Stimulated activated CD8-positive, alpha-beta memory T cell treated with anti-CD3 and anti-CD28 coated beads, Interleukin-4, amount 100 ng/mL, for 24 hours (primary cell): ENCODE results near the gene NDUFA8.
A peak's percentile ranks its signal among the peaks of the same experiment; 100 is the strongest.

Source experiments
- DNase-seq: peaks from one replicate; pipeline ENCODE4 v3.0.0-alpha.2; 2020; ENCODE audit warnings: low read depth

Gene NDUFA8

DNA sequence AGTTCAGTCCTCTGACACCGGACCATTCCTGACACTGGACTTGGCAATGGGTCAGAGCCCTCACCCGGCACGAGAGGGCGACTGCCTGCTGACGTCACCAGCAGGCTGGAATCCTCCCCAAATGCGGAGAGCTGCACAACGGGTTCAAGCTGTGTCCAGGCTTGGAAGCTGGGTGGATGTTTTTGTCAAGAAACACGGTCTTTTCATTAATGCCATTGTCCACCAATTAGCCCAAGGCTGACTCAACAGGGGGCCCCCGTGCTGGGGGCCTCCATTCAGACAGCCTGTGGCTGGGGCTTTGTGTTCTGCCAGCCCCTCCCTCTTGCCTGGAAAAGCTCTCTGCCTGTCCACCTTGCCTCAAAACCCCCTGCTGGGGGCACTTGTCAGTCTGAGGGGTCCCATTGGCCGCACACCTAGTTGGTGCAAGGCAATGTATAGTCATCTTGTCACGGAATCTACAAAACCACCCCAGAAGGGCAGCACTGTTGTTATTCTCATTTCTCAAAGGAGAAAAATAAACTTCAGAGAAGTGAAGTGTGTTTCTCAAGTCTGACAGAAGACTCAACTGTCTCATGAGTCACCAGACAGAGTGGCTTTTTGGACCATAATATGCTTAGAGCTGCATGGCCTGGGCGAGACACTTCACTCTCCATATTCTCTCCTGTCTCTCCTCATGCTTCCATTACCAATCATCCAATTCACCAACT, 24.6 kb downstream of the NDUFA8 start:
- DNase-seq: no peak

DNA sequence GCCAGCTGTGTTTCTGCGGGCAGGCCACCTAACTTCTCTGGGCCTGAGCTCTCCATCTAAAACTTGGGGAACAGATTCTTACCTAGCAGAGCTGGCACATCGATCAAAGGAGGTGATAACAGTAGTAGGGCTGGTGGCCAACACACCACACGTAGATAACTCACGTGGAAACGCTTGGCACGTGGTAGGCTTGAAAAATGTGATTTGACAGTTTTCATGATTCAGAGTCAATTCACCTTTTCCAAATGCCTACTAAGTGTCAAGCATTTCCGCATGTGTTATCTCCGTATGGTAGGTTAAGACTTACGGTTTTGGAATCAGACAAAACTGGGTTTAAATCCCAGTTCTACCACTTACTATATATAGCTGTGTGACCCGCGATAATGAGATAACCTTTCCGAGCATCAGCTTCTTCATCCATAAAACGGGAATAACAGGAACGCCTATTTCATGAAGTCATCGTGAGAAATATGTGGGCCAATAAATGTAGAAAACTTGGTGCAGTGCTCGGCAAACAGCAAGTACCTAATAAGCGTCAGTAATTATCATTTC, 25.5 kb downstream of the NDUFA8 start:
- DNase-seq: no peak

DNA sequence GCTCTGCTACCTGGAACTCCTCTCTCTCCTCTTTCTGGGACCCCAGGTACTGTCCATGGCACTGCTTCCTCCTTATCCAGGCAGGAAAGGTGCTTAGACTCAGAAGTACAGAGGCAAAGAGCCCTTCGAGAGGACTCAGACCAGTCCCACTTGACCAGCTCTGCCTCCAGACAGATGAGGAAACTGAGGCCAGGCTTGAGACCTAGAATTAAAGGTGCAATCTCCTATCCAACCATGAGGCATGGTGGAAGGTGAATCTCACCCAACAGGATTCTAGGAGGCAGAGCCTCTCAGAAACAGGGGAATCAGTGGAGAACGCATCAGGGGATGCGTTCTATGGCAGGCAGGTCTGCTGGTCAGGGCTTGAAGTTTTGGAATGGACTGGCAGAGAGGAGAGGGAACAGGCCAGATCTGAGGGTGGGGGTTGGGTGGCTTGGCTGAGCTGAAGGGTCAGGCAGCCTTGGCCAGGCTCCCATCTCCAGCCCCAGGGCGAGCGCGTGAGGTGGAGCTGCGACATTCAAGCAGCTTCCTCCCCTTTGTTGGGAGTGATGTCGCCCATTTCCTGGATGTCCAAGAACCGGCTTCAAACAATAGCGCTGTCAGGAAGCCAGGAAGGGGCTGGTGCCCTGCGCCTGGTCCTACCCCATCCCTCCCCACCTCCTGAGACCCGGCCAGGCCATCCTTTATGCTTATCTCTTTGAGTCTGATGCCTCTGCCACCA, 26.2 kb downstream of the NDUFA8 start:
- no peak for DNase-seq

DNA sequence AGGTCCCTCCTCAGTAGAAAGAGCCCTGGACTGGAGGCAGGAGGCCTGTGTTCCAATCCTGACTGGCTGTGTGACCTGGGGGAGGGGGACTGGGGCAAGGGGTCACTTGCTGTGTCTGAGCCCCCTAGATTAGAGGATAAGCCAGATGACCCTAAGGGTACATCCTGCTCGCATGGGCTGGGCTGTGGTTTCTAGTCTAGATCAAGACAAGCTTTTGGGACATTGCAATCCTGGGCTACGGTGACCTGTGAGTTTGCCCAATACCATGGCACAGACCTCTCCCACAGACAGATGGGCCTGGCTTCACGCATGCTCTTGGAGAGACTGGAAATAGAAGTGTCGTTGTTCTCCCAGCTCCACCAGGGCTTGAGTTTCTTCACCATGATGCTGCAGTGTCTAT, 27.0 kb downstream of the NDUFA8 start:
- no peak for DNase-seq

DNA sequence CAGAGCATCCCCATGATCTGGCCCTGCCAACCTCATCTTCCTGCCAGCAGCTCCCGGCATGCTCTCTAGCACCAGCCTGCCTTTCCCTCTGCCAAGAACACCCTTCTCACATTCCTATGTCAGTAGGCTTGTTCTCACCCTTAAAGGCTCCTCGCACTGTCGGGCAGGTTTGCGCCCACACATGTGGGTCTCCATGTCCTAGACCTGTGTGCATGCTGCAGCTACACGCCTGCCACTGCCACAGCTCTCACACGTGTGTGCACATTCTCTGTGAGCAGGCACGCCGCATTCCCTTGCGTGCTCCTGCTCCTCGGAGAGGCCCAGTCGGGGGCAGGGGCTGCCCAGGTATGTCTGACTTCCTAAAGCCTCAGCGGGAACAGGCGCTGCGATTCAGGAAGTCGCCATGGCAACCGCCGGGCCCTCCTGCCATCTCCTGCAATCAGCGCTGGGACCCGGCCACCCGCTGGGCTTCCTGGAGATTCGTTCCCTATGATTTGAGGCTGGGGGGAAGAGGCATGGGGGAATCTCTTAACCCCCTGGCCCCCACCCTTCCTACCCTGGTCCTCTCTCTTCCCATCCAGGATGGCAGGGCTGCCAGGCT, 28.1 kb downstream of the NDUFA8 start:
- no peak for DNase-seq

DNA sequence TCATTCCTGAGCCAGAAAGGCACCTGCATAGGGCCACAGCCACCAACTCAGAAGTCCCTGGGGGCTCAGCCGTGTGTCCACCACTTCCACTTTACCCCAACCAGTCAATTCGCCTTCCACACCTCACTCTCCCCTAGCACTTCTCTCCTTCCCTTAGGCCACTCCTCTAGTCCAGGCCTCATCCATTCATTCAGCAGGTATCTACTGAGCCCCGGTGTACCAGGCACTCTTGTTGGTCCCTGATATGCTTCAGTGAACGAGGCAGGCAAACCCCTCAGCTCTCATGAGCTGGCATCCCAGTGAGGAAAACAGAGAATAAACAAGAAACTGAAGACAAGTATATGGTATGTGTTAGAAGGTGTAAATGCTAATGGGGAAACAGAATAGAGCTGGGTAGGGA, 28.7 kb downstream of the NDUFA8 start:
- DNase-seq: no peak

DNA sequence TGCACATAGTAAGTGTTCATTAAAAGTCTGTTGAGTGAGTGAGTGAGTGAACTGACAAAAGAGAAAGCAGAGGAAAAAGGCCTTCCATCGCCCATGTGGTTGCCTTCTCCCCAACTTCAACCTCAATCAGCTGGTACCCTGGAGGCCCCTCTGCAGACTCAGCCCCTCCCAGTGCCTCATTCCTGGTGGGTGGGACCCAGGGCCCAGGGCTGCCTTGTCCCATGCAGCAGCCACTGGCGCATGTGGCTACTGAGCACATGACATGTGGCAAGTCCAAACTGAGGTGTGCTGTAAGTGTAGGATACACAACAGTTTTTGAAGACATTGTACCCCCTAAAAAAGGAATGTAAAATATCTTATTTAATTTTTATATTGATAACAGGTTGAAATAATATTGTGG, 29.6 kb downstream of the NDUFA8 start:
- no peak for DNase-seq

DNA sequence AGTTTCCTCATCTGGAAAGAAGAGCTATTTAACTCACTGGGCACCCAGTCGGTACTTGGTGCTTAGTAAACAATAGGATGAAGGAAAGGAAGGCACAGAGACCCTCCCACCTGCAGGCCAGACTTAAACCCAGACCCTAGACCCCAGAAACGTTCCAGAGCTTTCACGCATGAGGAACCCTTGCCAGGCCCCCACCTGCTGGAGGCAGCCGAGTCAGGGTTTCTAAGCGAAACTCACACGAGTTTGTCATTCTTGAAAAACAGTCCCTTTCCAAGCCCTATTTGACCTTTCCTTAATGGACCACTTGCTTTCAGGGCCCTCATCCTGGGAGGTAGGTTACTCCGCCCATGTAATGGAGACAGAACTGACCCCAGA, 30.6 kb downstream of the NDUFA8 start:
- DNase-seq: no peak

DNA sequence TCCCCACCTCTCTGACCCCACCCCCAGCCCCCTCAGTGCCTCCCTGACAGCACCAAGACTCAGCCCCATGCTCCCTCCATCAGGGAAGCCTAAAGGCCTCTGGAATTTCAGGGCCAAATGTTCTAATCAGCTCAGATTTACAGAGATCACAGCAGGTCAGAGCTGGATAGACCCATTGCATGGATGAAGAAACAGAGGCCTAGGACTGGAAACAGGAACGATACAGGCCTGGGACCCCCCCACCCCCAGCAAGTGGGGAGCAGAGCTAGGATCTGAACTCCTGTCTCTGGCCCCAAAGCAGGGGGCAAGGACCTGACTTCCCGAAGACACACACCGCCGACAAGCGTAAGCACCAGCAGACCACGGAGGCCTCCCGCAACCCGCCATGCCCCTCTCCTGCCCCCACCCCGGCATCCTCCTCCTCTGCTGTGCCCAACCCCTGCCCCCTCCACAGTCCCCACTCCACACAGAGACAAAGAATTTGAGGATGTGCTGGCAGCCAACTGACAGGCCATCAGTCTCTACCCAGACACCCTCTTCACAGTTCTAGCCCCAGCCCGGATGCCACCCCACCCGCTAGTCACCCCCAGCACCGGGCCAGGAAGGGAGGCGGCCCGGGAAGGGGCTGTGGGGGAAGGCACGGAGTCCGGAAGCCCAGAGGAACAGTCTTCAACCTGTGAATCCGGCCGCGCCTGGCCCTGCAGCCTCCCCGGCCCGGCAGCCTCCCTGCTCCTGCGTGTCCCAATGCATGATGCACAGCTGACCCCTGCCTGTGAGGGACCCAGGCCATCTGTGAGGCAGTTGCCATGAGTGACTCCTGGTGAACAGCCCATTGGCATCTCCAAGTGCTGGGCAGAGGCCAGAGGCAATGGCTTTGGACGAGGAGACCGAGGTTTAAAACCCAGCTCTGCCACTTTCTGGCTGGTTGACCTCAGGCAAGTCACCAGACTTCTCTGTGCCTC, 31.3 kb downstream of the NDUFA8 start:
- DNase-seq: no peak

DNA sequence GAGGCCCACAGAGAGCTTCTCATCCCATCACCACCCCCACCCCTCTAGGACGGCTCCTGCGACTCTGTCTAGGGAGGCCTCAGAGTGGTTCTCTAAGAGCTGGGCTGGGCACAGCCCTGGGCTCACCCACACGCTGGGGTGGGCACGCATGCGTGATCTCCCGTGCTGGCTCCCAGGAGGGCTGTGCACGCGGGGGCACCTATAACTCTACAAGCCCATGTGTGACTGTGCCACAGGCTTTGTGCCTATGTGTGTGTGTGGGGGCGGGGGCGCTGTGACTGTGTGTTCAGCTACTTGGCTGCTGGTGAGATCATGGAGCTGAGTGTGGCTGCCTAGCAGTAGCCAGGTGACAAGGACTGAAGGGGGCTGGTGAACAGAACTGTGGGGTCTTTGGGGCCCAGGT, 32.2 kb downstream of the NDUFA8 start:
- DNase-seq: no peak

DNA sequence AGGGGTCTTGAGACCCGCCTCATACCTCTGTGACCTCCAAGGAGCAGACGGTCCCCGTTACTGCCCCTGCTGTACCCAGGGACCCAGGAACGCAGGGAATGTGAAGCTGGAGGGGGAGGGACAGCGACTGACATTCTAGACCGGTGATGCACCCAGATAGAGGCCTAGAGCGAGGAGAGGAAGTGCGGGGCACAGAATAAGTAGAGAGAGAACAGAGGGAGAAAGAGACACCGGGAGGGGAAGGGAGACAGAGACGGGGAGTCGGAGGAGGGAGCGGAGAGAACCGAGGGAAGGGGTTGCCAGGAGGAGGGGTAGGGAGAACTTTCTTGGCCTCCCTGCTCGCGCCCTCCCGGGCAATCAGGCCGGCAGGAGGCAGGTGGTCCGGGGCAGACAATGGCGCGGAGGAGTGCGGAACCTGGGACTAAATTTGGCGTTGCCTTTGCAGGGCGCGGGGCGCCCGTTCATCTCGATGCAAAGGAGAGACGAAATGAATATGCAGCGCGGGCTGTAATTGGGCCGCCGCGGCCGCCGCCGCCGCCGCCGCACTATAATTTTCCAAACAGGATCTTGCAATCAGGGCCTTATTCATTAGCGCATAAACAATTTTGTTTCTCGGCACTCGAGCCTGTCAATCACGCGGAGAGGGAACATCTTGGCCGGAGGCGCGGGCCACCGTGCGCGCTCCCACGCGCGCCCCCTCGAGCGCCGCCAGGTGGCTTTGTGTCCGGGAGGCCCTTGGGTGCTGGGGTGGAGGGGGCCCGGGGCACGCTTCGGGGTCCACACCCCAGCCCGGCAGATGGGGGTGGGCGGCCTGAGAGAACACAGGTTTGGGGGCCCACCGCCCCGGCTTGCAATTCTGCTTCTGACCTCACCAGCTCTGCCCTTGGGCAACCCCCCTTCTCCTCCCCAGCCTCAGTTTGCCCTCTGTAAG, 33.0 kb downstream of the NDUFA8 start:
- no peak for DNase-seq

DNA sequence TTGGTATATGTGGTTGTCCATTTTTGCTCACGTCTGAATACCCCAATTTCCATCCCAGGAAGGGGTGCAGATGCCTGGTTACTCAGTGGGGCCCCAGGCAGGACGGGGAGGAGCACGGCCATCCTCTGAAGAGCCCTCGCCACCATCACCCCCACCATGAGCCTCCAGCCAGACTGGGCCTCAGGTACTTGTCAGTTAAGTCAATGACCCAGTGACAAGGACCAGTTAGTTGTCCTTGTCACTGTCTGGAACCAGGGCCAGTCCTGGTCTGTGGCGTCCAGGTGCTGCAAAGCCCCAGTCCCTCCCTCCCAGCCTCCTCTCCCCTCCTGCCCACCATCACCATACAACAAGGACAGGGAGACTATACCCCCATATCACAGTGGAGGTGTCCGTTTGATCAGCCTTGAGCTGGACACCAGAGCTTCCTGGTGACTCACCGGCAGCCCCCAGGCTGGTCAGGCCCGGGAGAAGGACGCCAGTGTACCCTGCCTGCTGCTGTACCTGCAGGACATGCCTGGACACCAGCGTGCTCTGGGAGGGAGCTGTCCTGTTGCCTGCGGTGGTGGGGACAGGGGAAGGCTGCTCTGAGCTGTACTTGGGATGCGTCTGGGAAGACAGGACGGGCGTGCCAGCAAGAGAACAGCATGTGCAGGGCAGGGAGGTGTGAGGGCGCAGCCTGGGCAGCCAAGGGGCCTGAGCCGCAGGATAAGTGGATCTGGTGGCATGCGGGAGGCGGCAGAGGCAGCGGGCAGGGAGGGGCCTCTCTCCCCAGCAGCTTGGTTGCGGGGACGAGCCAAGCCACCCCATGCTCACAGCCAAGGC, 33.9 kb downstream of the NDUFA8 start:
- DNase-seq: no peak

DNA sequence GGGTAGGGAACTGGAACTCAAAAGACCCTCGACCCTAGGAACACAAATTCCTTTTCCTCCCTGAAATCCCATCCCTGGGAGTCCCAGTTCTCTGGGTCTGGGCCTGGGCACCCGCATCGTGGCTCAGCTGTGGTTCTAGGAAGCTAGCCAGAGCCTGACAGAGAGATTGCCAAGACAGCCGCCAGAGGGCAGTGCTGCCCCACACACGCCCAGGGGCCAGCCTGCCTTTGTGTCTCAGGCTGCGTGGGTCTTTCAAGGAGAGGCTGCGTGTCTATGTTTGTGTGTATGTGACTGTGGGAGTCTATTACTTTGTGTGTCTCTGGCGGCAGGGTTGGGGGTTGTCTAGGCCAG, 34.4 kb downstream of the NDUFA8 start:
- peak; percentile 70 for DNase-seq

DNA sequence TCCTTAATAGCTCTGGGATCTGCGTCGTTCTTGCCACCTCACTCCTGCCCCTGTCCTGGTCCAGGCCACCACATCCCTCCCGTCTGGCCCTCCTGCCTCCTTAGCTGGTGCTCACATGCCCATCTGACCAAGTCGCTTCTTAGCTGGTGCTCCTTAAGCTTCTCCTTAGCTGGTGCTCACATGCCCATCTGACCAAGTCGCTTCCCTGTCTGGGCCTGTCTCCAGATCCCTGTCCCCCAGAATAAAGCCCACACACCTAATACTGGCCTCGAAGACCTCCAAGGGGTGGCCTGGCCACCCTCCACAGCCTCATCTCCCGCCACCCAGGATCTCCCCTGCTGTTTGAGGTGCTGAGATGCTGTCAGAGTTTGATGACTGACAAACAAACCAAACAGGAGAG, 35.1 kb downstream of the NDUFA8 start:
- DNase-seq: no peak

DNA sequence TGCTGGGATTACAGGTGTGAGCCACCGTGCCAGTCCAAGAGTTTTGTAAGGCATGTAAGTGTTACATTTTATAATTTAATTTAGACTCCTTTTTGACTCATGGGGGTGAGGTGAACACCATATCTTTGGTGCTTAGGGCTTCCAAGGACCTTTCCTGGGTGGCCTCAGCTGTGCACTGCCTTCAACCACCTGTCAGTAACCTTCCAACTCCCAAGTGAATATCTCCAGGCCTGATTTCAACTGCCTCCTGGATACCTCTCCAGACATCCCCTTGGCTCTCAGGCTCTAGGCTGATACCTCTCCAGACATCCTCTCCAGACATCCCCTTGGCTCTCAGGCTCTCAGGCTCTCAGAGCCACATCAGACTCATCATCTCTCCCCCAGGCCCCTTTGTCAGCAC, 35.5 kb downstream of the NDUFA8 start:
- no peak for DNase-seq

DNA sequence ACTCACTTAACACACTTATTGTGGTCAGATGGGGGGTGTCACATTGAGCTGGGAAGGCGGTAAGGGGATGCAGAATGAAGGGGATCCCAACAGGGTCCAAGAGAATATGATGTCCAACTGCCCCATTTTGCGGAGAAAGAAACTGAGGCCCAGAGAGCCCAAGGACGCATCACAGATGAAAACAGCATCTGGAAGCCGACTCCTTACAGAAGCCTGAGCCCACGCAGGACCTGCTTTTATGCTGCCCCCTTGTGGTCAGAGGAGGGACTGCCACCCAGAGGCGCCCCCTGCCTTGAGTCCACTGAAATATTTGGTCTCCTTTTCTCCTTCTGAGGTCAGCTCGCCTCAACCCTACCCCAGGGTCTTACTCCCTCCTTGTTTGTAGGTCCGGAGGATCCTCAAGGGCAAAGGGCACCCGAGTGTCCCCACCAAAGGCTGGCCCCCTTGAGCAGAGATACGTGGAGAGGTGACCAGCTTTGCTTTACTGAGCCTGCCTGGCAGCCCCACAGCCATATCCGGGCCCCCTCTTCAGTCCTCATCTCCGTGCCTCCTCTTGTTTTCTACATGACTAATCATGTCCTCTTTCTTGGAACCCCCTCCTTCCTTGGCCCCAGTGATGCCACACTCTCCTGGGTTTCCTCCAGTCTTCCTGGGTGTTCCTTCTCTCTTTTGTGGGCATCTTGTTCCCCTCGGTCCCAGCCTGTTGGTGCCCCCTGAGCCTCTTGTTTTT, 36.5 kb downstream of the NDUFA8 start:
- DNase-seq: peak; percentile 66

DNA sequence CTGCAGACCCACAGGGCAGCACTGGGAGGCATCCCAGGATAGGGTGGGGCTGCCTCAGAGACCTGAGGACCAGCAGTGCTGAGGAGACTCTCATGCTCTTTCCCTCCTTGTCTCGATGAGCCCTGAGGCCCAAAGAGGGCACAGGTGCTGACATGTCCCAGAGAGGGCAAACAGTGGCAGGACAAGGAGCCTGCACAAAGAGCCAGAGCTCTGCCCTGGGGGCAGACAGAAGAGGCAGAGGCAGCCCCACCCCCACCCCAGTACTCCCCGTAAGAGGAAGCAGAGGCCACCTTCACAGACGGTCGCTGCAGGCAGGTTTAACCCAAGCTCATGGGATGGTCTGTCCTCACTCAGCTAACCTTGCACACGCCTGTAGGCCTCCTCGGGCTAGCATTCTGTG, 37.1 kb downstream of the NDUFA8 start:
- no peak for DNase-seq

DNA sequence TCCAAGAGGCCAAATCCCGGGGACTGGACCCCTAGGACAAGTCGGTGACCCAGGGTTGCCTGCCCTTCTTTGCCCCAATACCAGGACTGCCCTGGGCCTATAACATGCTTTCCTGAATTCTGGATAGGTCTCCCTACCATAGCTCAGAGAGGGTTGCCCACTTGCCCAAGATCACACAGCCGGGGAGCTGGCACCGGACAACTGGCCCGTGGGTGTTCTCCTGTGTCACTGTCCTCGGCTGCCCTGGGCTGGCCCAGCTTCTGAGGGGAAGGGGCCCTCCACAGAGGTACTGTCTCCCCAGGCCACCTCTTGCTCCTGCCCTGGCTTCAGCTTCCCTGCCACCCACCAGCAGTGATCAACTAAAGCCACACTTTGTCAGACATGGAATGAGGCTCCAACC, 37.6 kb downstream of the NDUFA8 start:
- no peak for DNase-seq

DNA sequence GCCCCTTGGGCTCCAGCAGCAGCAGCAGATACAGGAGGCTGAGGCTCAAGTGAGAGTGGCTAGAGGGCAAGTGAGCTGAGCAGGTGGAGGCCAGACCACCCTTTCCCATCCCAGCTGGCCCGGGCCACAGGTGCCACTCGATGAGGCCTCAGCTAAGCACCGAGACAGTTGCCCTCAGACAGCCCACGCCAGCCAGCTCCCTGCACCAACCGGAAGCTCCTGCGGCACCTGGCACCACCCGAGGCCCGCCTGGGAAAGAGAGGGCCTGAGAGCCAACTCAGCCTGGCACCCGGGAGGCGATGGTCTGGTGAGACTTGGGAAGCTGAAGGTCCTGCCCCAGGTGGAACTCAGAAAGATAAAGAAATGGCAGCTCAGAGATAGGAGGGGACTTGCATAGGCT, 38.2 kb downstream of the NDUFA8 start:
- DNase-seq: no peak
